HG03520 (cell line): ENCODE measurements around the gene SEMA3F.
"Not testable (repeated sequence)": the region's sequence is repeated elsewhere in the genome, so short reads cannot be mapped to it uniquely, and the experiment has no call there.

Experiments
- ATAC-seq: cut with Tn5 transposase; IDR thresholded peaks from one replicate; pipeline ENCODE4 v1.9.1; 2021; ENCODE audit warnings: mild to moderate bottlenecking, moderate library complexity; ENCODE audit not compliant: unreplicated experiment

SEMA3F gene

GRCh38 chr3:50227390-50228183 is 72.5 kb downstream of the SEMA3F start:
- ATAC-seq: peak; percentile 74

GRCh38 chr3:50228184-50228763 is 73.2 kb downstream of the SEMA3F start:
- ATAC-seq: not testable (repeated sequence)

DNA sequence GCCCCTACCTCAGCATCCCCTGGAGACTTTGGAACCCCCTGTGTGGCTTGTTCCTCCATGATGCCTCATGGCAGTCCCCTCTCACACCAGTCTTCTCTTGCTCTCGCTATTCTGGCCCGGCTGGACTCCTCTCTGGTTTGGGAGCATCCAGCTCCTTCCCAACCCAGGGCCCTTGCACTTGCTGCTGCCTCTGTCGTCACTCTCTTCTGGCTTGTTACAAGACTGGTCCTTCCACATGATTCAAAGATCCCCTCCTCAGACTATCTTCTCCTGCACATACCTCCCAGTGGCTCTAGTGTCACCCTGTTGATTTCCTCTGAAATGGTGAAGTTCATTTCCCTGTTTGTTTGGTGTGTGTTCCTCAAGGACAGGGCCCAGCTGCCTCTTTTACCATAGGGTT is 74.4 kb downstream of the SEMA3F start:
- no peak for ATAC-seq

- no peak for ATAC-seq
These were observed 75.1 kb downstream of the SEMA3F start for GRCh38 chr3:50230104-50230793.

GRCh38 chr3:50230794-50231125 is 75.6 kb downstream of the SEMA3F start:
- no peak for ATAC-seq

- ATAC-seq: no peak
These were observed 76.5 kb downstream of the SEMA3F start for GRCh38 chr3:50231581-50231980.

DNA sequence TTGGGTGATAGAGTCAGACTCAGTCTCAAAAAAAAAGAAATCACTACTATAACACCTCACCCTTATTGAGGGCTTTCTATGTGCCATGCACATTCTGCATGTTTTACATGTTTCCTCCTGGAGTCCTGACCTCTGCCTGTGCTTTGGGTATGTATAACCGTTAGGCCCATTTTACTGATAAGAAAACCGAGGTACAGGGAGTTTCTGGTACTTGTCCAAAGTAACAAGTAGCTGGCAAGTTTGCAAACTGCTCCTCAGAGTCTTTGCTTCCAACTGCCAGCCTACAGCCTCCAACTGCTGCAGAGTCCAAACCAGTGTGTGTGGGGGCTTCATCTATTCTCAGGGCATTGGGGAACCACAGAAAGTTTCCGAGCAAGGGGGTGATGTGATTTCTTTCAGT is 77.2 kb downstream of the SEMA3F start:
- no peak for ATAC-seq

DNA sequence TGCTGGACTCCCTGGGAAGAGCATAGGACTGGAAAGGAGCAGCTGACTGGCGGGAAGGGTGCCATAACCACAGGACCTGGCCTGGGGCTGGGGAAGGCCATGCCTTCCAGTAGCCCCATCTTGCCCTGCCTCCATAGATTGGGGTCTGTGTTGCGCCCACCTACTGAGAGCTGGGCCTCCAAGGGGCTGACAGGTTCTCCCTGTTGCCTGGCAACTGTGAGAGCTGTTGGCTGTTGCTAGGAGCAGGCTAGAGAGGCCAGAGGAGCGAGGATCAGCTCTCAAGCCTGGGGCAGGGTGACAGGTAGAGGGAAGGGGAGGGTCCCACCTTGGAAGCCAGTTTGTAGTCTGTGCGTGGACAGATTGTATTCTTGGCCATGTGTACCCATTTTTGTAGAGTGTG is 78.1 kb downstream of the SEMA3F start:
- no peak for ATAC-seq

GRCh38 chr3:50235716-50236483 is 80.8 kb downstream of the SEMA3F start, which contains the start of gene GNAI2:
TSS of gene GNAI2 (plus strand) at chr3:50236204. CDS start at chr3:50236336, 132 bp downstream.
- peak; percentile 92 for ATAC-seq

- no peak for ATAC-seq
These were observed 81.5 kb downstream of the SEMA3F start for GRCh38 chr3:50236484-50237132.

GRCh38 chr3:50237133-50237651 is 82.1 kb downstream of the SEMA3F start:
- no peak for ATAC-seq

GRCh38 chr3:50237754-50238548 is 82.8 kb downstream of the SEMA3F start:
- peak; percentile 21 for ATAC-seq

- no peak for ATAC-seq
These were observed 83.5 kb downstream of the SEMA3F start for GRCh38 chr3:50238549-50239026.
